GM10266 (cell line): ENCODE data around the gene BOLA3.

ENCODE experiments used
- DNase-seq: peaks from one replicate; pipeline ENCODE4 v3.0.0; 2012; ENCODE audit errors: extremely low spot score
- CTCF ChIP-seq: IDR thresholded peaks from 2 replicates; pipeline ENCODE4 v1.5.1; 2012; ENCODE audit warnings: mild to moderate bottlenecking, low read depth; ENCODE audit not compliant: control insufficient read depth, insufficient read depth; ENCODE audit errors: missing control alignments

BOLA3 gene

DNA sequence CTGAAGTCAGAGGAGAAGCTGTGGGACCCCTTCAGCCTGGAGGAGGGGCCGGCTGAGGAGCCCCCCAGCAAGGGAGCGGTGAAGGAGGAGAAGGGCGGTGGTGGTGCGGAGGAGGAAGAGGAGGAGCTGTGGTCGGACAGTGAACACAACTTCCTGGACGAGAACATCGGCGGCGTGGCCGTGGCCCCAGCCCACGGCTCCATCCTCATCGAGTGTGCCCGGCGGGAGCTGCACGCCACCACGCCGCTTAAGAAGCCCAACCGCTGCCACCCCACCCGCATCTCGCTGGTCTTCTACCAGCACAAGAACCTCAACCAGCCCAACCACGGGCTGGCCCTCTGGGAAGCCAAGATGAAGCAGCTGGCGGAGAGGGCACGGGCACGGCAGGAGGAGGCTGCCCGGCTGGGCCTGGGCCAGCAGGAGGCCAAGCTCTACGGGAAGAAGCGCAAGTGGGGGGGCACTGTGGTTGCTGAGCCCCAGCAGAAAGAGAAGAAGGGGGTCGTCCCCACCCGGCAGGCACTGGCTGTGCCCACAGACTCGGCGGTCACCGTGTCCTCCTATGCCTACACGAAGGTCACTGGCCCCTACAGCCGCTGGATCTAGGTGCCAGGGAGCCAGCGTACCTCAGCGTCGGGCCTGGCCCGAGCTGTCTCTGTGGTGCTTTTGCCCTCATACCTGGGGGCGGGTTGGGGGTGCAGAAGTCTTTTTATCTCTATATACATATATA lies 46.0 kb downstream of the BOLA3 start:
- no peak for DNase-seq
- TF ChIP-seq CTCF = no peak

- DNase-seq = no peak
- TF ChIP-seq CTCF = no peak
Measured at GRCh38 chr2:74100254-74101216, 47.2 kb downstream of the BOLA3 start.

GRCh38 chr2:74099835-74100234 lies 47.9 kb downstream of the BOLA3 start:
- no peak for TF ChIP-seq CTCF
- DNase-seq = no peak

DNA sequence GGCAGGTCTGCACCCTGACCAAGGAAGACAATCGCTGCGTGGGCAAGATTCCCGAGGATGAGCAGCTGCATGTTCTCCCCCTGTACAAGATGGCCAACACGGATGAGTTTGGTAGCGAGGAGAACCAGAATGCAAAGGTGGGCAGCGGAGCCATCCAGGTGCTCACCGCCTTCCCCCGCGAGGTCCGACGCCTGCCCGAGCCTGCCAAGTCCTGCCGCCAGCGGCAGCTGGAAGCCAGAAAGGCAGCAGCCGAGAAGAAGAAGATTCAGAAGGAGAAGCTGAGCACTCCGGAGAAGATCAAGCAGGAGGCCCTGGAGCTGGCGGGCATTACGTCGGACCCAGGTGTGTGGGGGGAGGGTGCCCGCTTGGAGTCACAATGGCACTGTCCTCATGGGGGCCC lies 48.4 kb downstream of the BOLA3 start:
- DNase-seq = no peak
- TF ChIP-seq CTCF = no peak

DNA sequence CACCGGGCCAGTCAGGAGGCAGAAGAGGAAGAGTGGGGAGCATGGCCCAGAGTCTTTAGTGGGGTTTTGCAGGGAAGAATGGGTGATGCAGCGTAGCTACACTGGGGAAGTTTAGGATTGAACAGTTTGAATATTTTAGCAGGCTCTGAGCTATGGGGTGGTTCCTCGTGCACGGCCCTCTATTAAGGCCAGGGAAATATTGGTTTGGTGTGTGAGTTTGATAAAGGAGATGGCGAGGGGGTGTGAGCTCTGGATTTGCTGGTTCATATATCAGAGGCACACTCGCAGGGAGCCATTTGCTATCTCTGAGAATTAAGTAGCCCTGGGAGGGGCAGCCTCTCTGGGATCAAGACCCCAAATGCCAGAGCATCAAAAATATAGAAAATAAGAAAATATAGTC lies 50.1 kb downstream of the BOLA3 start:
- no peak for DNase-seq
- TF ChIP-seq CTCF = no peak

GRCh38 chr2:74096052-74096451 lies 51.7 kb downstream of the BOLA3 start:
- DNase-seq = no peak
- TF ChIP-seq CTCF = no peak

DNA sequence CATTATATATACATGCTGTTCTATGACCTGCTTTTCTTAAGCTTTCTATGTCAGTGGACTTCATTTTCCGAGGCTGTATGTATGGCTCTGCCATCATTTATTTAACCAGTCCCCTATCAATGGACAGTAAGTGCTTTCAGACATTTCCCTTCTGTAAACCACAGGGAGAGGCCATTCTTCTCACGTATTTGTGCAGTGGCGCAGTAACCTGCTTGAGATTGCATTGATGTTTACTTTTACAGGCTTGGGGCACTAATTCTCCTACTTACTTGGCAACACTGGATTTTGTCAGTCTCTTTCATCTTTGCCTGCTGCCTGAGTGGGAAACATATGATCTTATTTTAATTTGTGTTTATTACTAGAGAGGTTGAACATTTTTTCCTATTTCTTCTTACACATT lies 52.1 kb downstream of the BOLA3 start:
- no peak for TF ChIP-seq CTCF

More for the DNA sequence above, 52.1 kb downstream of the BOLA3 start:
- no peak for DNase-seq
